ENCODE measurements around the gene MINDY4B. TPM values are rescaled to one million over a fixed set of nuclear protein-coding genes. Genes with fewer than 3 reads are reported as not detected.
A peak's percentile ranks its signal among the peaks of the same experiment; 100 is the strongest.
"Not testable (repeated sequence)": the region's sequence is repeated elsewhere in the genome, so short reads cannot be mapped to it uniquely, and the experiment has no call there.

The MINDY4B gene
- total RNA-seq, 2 donors from 2014 or later = not detected

DNA sequence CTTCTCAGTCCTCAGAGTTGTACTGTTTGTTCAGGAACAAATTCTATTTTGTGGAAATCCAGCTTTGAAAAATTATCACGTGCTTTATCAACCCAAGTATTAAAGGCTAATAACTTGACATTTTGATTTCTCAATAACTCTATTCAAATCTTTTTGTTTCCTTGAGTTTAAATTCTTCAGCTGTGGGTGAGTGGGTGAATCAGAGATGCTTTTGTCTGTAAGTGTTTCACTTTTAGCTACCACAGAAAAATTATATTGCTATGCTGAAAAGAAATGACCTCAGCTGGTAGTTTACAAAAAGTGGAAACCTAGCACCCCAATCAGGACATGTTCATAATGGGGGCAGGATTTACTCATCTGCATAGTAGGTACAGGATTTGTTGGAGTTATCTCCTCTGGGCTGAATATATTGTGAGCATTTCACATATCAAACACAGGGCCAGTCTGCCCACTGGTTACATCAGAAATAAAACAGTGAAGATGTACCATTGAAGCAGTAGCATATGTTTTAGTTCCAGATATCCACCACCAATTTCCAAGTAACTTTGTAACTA lies 30.5 kb downstream of the MINDY4B start:
- Histone ChIP-seq H3K36me3 (replicated peaks in 1 of 2; ENCODE audit: insufficient read depth in 1 of 2, low read depth in 2 of 2) (no peaks in the 10 kb centered on the region), H3K9me3 (no peaks in the 10 kb centered on the region), H3K4me3 (no peak overlapping the region), H3K27ac (no peak overlapping the region), H3K4me1 (no peaks in the 10 kb centered on the region), H3K27me3 (no peaks in the 10 kb centered on the region)
- no peak for DNase-seq
- intact Hi-C loops (cut with DNase I) = no loop called here
- TF ChIP-seq POLR2A (IDR thresholded peaks at IDR 0.05) = no peak
- TF ChIP-seq, protein P1, sequence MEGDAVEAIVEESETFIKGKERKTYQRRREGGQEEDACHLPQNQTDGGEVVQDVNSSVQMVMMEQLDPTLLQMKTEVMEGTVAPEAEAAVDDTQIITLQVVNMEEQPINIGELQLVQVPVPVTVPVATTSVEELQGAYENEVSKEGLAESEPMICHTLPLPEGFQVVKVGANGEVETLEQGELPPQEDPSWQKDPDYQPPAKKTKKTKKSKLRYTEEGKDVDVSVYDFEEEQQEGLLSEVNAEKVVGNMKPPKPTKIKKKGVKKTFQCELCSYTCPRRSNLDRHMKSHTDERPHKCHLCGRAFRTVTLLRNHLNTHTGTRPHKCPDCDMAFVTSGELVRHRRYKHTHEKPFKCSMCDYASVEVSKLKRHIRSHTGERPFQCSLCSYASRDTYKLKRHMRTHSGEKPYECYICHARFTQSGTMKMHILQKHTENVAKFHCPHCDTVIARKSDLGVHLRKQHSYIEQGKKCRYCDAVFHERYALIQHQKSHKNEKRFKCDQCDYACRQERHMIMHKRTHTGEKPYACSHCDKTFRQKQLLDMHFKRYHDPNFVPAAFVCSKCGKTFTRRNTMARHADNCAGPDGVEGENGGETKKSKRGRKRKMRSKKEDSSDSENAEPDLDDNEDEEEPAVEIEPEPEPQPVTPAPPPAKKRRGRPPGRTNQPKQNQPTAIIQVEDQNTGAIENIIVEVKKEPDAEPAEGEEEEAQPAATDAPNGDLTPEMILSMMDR (IDR thresholded peaks at IDR 0.05) = no peak
- no peak for ATAC-seq
- 39 to 52% methylated on average over 1 of the region's 1 CpG for WGBS, 2 donors

DNA sequence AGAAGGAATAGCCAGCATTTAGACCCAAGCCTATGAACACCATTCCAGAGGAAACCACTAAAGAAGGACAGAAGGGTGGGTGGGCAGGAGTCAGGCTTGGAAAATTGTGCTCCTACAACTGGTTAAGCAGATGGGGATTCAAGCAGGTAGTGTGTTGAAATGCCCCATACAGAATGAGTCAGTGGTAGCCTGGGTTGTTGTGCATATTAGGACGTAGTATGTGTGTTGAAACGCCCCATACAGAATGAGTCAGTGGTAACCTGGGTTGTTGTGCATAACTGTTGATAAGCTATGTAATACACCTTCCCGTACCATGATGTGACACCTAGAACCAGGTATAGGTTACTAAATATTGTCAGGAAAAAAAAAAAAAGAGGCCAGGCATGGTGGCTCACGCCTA lies 34.0 kb downstream of the MINDY4B start:
- no peaks in the 10 kb centered on the region for H3K4me1 ChIP-seq
- intact Hi-C loops (cut with DNase I) = no loop called here
- WGBS, 2 donors = 65% methylated on average over 4 of the region's 4 CpGs
- ATAC-seq = no peak
- H3K27me3 ChIP-seq = no peaks in the 10 kb centered on the region
- H3K36me3 ChIP-seq (replicated peaks in 1 of 2; ENCODE audit: insufficient read depth in 1 of 2, low read depth in 2 of 2) = no peaks in the 10 kb centered on the region
- H3K27ac ChIP-seq = no peak overlapping the region
- TF ChIP-seq, protein P1 (IDR thresholded peaks at IDR 0.05) = no peak
- TF ChIP-seq POLR2A (IDR thresholded peaks at IDR 0.05) = no peak
- no peak for DNase-seq
- no peaks in the 10 kb centered on the region for H3K9me3 ChIP-seq
- no peak overlapping the region for H3K4me3 ChIP-seq

DNA sequence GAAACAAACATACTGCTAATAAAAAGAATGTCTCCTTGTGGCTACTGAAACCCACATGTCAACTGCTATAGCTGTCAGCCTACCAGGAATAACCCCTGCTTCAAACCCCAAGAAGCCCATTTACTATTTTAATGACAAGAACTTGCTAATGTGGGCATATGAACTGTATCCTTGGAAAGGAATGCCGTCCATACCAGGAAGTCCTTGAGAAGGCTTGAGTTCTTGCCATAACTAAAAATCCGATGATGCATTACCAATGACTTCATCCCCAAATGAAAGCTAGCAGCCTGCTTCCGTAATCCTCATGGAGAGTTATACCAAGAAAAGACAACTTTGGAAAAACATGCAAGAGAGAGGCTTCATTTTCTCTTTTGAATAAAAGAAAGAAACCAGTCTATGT lies 34.8 kb downstream of the MINDY4B start:
- H3K27ac ChIP-seq = no peak overlapping the region
- TF ChIP-seq, protein P1 (IDR thresholded peaks at IDR 0.05) = no peak
- no peak for TF ChIP-seq POLR2A (IDR thresholded peaks at IDR 0.05)
- 53 to 57% methylated on average over 3 of the region's 3 CpGs for WGBS, 2 donors
- H3K36me3 ChIP-seq (replicated peaks in 1 of 2; ENCODE audit: insufficient read depth in 1 of 2, low read depth in 2 of 2) = no peaks in the 10 kb centered on the region
- H3K9me3 ChIP-seq = no peaks in the 10 kb centered on the region
- no peaks in the 10 kb centered on the region for H3K27me3 ChIP-seq
- peaks cover 2% of the 10 kb centered on the region for H3K4me1 ChIP-seq
- no peak overlapping the region for H3K4me3 ChIP-seq
- ATAC-seq (peak; percentile 58), DNase-seq (no peak)
- intact Hi-C loops (cut with DNase I) = no loop called here

DNA sequence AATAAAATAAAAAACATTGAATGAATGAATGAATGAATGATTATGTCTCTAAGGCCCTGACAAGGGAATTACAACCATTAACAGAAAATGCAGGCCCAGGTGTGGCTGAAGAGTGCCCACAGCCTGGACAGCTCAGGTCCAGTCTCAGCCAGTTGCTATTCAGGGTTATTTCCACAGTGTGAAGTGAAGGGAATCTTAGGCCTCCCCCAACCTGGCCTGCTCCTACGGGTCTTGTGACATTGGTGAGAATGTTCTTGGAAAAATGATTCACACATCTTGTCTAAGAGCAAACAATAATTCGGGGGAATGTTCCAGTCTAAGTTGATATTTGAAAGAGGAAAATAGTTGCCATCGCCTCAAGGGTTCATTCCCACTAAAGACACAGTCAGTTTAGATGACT lies 37.0 kb downstream of the MINDY4B start:
- Histone ChIP-seq H3K27me3 (no peaks in the 10 kb centered on the region), H3K4me1 (peaks cover 7% of the 10 kb centered on the region), H3K9me3 (no peaks in the 10 kb centered on the region), H3K4me3 (no peak overlapping the region), H3K36me3 (replicated peaks in 1 of 2; ENCODE audit: insufficient read depth in 1 of 2, low read depth in 2 of 2) (no peaks in the 10 kb centered on the region), H3K27ac (no peak overlapping the region)
- WGBS, 2 donors = 54 to 56% methylated on average over 3 of the region's 3 CpGs
- TF ChIP-seq, protein P1 (IDR thresholded peaks at IDR 0.05) = no peak
- TF ChIP-seq POLR2A (IDR thresholded peaks at IDR 0.05) = no peak
- DNase-seq (no peak), ATAC-seq (no peak)
- intact Hi-C loops (cut with DNase I) = loop anchor here (5.0 kb wide), 1 partner anchor 146 kb away; no protein-coding TSS in a partner anchor

DNA sequence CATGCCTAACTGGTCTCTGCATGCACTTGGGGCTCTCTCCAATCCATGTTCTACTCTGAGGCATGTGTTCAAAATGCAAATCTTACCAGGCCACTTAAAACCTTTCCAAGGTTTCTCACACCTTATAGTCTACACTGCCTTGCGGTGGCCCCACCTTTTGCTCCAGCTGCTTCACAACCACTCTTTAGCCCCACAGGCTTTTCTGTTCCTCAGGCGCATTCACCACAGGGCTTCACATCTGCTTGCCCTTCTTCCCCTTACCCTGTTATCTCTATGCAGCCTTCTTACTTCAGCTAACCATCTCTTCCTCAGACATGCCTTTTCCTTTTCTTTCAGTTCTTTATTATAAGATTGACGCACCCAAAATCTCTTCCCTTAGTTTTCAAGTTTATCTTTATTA lies 37.8 kb downstream of the MINDY4B start:
- TF ChIP-seq POLR2A (IDR thresholded peaks at IDR 0.05) = no peak
- TF ChIP-seq, protein P1 (IDR thresholded peaks at IDR 0.05) = no peak
- WGBS, 2 donors = 82 to 88% methylated on average over 3 of the region's 3 CpGs
- DNase-seq (no peak), ATAC-seq (no peak)
- no peaks in the 10 kb centered on the region for H3K9me3 ChIP-seq
- no peak overlapping the region for H3K4me3 ChIP-seq
- no peak overlapping the region for H3K27ac ChIP-seq
- H3K27me3 ChIP-seq = no peaks in the 10 kb centered on the region
- intact Hi-C loops (cut with DNase I) = loop anchor here (5.0 kb wide), 1 partner anchor 145 kb away; no protein-coding TSS in a partner anchor
- H3K36me3 ChIP-seq (replicated peaks in 1 of 2; ENCODE audit: insufficient read depth in 1 of 2, low read depth in 2 of 2) = no peaks in the 10 kb centered on the region
- peaks cover 7% of the 10 kb centered on the region for H3K4me1 ChIP-seq

DNA sequence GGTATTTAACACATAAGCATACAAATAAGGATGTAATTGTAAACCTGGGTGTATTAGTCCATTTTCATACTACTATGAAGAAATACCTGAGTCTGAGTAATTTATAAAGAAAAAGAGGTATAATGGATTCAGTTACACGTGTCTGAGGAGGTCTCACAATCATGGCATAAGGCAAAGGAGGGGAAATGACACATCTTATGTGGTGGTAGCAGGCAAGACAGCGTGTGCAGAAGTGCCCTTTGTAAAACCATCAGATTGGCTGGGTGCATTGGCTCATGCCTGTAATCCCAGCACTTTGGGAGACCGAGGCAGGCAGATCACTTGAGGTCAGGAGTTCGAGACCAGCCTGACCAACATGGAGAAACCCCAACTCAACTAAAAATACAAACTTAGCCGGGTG lies 41.3 kb downstream of the MINDY4B start:
- H3K4me3 ChIP-seq; H3K9me3 ChIP-seq; H3K36me3 ChIP-seq (replicated peaks in 1 of 2; ENCODE audit: insufficient read depth in 1 of 2, low read depth in 2 of 2); H3K27ac ChIP-seq; H3K4me1 ChIP-seq; intact Hi-C loops (cut with DNase I); DNase-seq; H3K27me3 ChIP-seq; ATAC-seq: not testable (repeated sequence)
- 69 to 72% methylated on average over 5 of the region's 5 CpGs for WGBS, 2 donors
